GM18505 (cell line): ENCODE measurements around the gene KLK1.
"Not testable (repeated sequence)": the region's sequence is repeated elsewhere in the genome, so short reads cannot be mapped to it uniquely, and the experiment has no call there.

Source experiments
- ATAC-seq: cut with Tn5 transposase; IDR thresholded peaks from one replicate; pipeline ENCODE4 v1.9.1; 2021; ENCODE audit not compliant: unreplicated experiment
- POLR2A ChIP-seq: IDR thresholded peaks from 4 replicates; pipeline ENCODE4 v1.6.1; 2011; ENCODE audit warnings: borderline replicate concordance; ENCODE audit not compliant: insufficient read depth, insufficient read length; ENCODE audit errors: extremely low read depth

Gene KLK1

DNA sequence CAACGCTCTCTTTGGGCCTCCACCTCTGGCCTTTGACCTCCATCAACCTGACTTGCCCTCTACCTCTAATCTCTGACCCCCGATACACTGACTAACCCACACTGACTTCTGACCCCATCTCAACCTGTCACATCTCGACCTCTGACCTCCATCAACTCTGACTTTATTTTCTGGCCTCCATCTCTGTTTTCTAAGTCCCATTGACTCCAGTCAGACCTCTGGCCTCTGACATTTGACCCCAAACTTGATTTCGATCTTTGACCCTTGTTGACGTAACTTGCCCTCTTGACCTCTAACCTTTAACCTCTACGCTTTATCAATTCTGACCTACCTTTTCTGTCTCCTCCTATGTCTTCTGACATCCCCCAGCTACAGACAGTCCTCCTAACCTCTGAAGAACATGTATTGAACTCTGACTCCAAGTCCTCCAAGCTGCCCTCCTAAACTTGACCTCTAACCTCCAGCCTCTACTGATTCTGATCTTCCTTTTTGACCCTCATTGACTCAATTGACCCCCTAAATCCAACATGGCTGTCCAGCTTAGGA is 32.6 kb downstream of the KLK1 start:
- TF ChIP-seq POLR2A = no peak
- no peak for ATAC-seq

DNA sequence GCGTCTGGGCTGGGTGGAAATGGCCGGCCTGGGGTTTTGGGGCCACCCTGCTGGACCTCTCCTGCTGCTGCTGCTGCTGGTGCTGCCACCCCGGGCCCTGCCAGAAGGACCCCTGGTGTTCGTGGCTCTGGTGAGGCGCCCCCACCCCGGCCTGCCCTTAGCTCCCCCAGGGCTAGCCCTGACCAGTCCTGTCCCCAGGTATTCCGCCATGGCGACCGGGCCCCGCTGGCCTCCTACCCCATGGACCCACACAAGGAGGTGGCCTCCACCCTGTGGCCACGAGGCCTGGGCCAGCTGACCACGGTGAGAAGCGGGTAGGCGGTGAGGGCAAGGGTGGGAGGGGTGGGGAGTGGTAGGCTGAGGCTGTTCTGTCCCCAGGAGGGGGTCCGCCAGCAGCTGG is 33.2 kb downstream of the KLK1 start, which contains the start of gene ACP4:
Gene ACP4 (plus strand): TSS at position 20 of the 400 bp plus-strand sequence. CDS start 0 bp downstream, at position 20.
- ATAC-seq = no peak
- TF ChIP-seq POLR2A = no peak

DNA sequence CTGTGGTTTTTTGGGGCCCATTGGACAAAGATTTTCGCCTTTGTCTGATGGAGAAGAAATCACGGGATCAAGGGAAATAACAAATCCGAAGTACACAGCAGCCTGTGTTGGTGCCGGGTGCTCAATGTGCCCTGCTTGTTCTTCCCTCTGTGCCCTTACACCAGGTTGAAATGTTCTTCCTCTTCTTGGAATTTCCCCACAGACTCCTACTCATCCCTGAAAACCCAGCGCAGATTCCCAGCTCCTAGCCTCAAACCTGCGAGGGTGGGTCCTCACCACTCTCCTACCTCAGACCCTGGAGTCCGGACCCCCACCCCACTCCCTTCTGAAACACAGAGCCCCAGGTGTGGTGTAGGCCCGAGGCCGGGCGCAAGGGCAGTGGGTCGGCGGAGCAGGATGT is 38.3 kb downstream of the KLK1 start:
- no peak for TF ChIP-seq POLR2A
- no peak for ATAC-seq

DNA sequence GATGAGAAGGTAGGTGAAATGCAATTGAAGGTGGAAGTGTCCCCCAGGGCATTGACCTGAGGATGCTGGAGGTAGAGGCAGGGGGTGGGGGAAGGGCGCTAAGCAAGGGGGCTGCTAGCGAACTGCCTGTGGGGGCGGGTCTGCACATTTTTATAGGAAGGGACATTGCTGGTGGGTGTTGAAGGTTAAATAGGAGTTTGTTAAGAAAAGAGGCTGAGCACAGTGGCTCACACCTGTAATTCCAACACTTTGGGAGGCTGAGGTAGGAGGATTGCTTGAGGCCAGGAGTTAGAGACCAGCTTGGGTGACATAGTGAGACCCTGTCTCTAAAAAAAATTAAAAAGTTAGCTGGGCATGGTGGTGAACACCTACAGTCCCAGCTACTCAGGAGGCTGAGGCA is 38.9 kb downstream of the KLK1 start:
- no peak for ATAC-seq
- no peak for TF ChIP-seq POLR2A

DNA sequence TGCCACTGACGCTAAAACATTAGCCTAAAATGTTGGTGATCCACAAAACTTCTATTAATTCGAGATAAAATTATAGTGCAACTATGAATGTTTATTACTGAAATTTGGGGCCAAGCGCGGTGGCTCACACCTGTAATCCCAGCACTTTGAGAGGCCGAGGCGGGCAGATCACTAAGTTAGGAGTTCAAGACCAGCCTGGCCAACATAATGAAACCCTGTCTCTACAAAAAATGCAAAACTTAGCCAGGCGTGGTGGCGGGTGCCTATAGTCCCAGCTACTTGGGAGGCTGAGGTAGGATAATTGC is 39.8 kb downstream of the KLK1 start:
- ATAC-seq = not testable (repeated sequence)

DNA sequence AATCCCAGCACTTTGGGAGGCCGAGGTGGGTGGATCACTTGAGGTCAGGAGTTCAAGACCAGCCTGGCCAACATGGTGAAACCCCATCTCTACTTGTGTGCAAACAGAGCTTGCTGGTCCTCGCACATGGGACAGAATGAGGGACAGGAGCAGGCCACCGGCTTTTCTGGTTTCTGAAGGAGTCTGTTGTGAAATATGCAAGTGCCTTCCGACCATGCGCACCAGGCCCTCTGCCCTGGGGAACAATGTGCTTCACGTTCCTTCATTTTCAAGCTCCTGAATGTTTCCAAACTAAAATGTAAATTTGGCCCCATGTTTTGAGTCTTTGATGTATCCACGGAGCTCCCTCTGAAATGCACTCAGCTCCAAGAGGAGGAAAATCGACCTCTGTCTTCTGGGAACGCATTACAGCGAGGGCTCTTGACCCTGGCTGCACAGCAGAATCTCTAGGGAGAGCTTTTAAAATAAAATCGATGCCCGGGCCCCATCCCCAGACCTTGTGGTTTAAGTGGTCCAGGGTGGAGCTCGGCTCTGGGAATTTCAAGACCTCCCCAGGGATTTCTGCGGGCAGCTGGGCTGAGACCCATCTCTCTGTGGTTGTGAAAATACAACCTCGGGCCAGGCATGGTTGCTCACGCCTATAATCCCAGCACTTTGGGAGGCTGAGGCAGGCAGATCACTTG is 42.7 kb downstream of the KLK1 start:
- no peak for TF ChIP-seq POLR2A
- ATAC-seq = no peak

DNA sequence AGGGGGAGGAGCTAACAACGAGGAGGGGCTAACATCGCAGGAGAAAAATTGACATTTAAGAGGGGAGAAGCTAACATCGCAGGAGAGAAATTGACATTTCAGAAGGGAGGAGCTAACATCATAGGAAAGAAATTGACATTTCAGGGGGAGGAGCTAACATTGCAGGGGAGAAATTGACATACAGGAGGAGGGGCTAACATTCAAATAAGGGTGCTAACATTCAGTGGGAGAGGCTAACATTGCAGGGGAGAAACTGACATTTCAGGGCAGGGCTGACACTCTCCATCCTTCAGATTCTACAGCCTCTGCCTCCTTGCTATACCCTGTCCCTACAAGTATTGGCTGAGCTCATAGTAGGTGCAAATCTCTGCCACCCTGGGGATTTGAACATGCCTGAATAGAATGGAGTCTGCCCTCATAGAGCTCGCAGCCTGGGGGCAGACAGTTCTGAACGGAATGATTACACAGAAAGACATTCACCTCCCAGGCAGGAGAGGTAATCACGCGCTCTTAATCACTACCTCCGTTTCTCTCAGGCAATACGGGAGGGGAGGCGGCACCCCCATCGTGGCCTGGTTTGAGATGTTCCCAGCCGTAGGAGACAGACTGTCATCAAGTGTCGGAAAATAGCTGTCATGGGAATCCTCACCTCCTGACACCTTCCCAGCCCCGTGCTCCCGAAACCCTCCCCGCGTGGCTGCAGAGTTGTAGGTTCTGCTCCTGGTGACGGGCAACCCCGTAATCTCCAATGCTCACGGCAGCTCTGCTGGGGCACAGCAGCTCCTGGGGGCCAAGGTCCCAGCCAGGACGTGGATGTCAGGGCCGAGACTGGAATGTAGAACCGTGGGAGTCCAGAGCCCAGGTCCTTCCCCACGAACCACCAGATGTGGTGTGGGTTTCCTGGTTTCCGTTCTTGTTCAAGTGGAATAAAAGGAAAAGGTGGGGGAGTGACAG is 43.8 kb downstream of the KLK1 start:
- no peak for ATAC-seq
- no peak for TF ChIP-seq POLR2A

DNA sequence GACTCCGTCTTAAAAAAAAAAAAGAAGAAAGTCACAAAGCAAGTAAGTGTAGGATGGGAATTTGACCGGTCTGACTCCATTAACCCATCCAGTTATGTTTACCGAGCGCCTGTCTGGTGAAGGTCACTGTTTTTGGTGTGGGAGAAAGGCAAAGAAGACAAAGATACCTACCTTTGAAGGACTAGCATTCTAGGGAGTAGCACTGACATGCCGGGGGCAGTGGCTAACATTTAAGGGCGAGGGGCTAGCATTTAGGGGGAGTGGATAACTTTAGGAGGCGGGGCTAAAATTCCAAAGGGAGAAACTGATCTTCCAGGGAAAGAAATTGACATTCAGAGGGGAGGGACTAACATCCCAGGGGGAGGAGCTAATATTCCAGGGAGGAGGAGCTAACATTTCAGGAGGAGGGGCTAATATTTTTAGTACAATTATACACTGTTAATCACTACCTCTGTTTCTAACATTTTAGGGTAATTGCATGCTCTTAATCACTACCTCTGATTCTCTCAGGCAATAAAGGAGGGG is 44.6 kb downstream of the KLK1 start:
- ATAC-seq = no peak
- no peak for TF ChIP-seq POLR2A

DNA sequence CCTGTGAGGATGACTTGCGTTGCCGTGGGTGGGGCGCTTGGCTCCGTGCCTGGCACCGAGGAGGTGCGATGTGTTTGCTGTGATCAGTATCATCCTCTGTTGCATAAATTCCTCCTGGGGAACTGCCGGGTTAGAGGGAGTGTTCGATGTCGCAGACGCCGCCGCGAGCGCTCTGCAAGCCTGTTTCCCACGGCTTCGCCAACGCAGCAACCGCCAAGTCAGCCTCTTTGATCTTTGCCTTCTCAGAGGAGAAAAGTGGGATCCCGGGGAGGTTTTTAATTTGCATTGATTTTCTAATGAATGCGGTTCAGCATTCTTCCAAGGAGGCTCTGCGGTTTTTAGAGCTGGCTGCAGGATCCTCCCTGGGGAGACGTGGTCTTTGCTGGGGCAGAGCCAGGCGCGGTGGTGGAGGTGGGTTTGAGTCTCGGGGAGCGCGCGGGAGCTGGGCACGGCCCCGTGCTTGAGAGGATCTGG is 45.7 kb downstream of the KLK1 start:
- no peak for TF ChIP-seq POLR2A
- no peak for ATAC-seq

DNA sequence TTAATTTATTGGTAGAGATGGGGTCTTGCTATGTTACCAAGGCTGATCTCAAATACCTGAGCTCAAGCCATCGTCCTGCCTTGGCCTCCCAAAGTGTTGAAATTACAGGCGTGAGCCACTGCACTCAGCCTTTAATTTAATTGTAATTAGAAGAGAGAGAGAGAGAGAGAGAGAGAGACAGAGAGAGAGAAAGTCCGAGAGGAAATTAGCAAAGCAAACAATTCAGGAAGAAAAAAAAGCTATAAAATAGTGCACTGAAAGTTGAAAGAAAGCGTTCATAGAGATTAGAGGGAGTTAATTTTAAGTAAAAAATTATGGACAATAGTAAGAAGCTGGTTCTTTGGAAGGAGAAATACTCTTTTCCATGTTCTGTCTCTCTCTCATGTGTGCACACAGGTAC is 46.3 kb downstream of the KLK1 start:
- no peak for ATAC-seq
- no peak for TF ChIP-seq POLR2A

DNA sequence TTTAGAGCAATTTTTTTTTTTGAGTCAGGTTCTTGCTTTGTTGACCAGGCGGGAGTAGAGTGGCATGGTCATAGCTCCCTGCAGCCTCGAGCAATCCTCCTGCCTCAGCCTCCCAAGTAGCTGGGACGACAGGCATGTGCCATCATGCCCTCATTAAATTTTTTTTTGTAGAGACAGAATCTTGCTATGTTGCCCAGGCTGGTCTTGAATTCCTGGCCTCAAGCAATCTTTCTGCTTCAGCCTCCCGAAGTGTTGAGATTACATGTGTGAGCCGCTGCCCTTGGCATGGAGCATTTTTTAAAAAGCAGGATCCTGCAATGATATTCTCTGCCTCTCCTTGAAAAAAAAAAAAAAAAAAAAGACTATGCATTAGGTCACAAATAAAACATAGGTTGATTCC is 47.5 kb downstream of the KLK1 start:
- ATAC-seq = no peak

DNA sequence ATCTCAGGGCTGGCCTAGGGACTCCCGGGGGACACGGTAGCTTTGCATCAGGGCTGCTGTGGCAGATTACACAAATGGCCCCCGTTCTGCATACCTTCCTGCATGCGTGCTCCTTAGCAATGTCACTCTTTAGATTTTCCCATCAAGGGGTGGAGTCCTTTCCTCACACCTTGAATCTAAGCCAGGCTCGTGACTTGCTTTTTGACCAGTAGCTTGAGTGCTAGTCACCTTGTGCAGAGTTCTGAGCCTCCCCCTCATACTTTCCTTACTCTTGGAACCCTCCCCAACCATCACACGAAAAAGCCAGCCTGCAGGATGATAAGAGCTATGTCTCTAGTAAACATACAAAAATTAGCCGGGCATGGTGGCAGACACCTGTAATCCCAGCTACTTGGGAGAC is 50.1 kb downstream of the KLK1 start:
- ATAC-seq = not testable (repeated sequence)

More for the DNA sequence above, 47.5 kb downstream of the KLK1 start:
- no peak for TF ChIP-seq POLR2A

DNA sequence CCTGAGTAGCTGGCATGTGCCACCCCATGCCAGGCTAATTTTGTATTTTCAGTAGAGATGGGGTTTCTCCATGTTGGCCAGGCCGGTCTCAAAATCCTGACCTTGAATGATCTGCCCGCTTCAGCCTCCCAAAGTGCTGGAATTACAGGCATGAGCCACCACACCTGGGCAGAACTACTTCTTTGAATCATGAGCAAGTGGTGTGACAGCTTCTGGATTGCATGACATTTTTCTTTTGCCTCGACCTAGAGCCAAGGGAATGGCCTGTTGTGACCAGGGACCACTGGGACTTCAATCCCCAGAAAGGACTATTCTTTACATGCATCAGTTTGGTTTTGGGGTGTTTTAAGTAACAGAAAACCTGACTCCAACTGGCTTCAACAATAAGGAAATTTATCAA is 50.7 kb downstream of the KLK1 start:
- ATAC-seq = not testable (repeated sequence)

DNA sequence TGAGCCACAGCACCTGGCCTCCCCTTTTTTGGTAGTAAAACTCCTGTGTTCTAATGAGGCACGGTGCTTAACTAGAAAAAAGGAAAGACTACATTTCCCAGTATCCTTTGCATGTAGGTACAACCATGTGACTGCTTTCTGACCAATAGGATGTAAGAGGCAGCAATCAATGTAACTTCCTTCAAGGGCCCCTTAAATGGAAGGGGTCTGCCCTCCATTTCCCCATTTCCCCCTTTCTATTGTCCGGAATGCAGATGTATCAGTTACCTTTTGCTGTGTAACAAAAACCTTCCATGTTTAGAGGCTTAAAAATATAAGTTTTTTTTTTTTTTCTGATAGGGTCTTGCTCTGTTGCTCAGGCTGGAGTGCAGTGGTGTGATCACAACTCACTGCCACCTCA is 51.1 kb downstream of the KLK1 start:
- no peak for ATAC-seq
- no peak for TF ChIP-seq POLR2A
